ENCODE data around the gene APLNR. TPM values are rescaled to one million over a fixed set of nuclear protein-coding genes. Genes with fewer than 3 reads are reported as not detected.

The APLNR gene
- total RNA-seq, 1 donor from 2014 or later, result 8.5 TPM

- no peak for TF ChIP-seq CTCF (IDR thresholded peaks at IDR 0.05; ENCODE audit: borderline replicate concordance)
- Histone ChIP-seq H3K36me3 (no peaks in the 10 kb centered on the region), H3K9me3 (replicated peaks) (peaks cover 32% of the 10 kb centered on the region), H3K4me3 (no peak overlapping the region), H3K27me3 (ENCODE audit: low read depth) (no peaks in the 10 kb centered on the region), H3K27ac (replicated peaks) (no peak overlapping the region), H3K4me1 (no peaks in the 10 kb centered on the region)
- intact Hi-C loops (cut with micrococcal nuclease), result no loop called here
- no peak for DNase-seq
These were observed 24.1 kb upstream of the APLNR start for GRCh38 chr11:57260937-57261783.

- DNase-seq, result no peak
- H3K27me3 ChIP-seq (ENCODE audit: low read depth), result peaks cover 5% of the 10 kb centered on the region
- no peak overlapping the region for H3K27ac ChIP-seq (replicated peaks)
- intact Hi-C loops (cut with micrococcal nuclease), result no loop called here
- no peak overlapping the region for H3K4me3 ChIP-seq
- peaks cover 27% of the 10 kb centered on the region for H3K9me3 ChIP-seq (replicated peaks)
- no peaks in the 10 kb centered on the region for H3K36me3 ChIP-seq
- no peak for TF ChIP-seq CTCF (IDR thresholded peaks at IDR 0.05; ENCODE audit: borderline replicate concordance)
- H3K4me1 ChIP-seq, result peaks cover 8% of the 10 kb centered on the region
These were observed 19.1 kb upstream of the APLNR start for GRCh38 chr11:57256119-57256518.

GRCh38 chr11:57255618-57256017 lies 18.6 kb upstream of the APLNR start:
- Histone ChIP-seq H3K36me3 (no peaks in the 10 kb centered on the region), H3K4me1 (peaks cover 12% of the 10 kb centered on the region), H3K27me3 (ENCODE audit: low read depth) (peaks cover 5% of the 10 kb centered on the region), H3K4me3 (no peak overlapping the region), H3K27ac (replicated peaks) (no peak overlapping the region), H3K9me3 (replicated peaks) (peaks cover 27% of the 10 kb centered on the region)
- no peak for DNase-seq
- intact Hi-C loops (cut with micrococcal nuclease), result no loop called here
- no peak for TF ChIP-seq CTCF (IDR thresholded peaks at IDR 0.05; ENCODE audit: borderline replicate concordance)

DNA sequence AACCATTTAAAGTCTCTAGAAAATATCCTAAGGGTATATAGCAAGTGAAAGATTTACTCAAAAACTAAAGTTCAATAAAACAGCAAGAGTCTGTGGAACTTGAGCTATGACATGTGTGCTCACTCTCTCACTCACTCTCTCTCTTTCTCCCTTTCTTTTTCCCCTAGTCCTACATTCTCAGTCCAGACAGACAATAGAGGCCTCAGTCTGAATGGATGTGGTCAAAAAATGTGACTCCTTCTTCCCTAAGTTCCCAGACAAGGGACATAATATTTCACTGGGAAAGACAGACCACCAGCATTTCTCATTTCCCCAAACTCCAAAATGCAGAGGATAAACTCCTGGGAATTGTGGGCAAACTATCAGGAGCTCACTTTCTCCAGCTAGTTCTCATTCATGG lies 17.6 kb upstream of the APLNR start:
- no peaks in the 10 kb centered on the region for H3K36me3 ChIP-seq
- no peak overlapping the region for H3K27ac ChIP-seq (replicated peaks)
- H3K27me3 ChIP-seq (ENCODE audit: low read depth), result peaks cover 5% of the 10 kb centered on the region
- intact Hi-C loops (cut with micrococcal nuclease), result no loop called here
- DNase-seq, result no peak
- no peak overlapping the region for H3K4me3 ChIP-seq
- H3K4me1 ChIP-seq, result peaks cover 12% of the 10 kb centered on the region
- TF ChIP-seq CTCF (IDR thresholded peaks at IDR 0.05; ENCODE audit: borderline replicate concordance), result no peak
- H3K9me3 ChIP-seq (replicated peaks), result peaks cover 27% of the 10 kb centered on the region

DNA sequence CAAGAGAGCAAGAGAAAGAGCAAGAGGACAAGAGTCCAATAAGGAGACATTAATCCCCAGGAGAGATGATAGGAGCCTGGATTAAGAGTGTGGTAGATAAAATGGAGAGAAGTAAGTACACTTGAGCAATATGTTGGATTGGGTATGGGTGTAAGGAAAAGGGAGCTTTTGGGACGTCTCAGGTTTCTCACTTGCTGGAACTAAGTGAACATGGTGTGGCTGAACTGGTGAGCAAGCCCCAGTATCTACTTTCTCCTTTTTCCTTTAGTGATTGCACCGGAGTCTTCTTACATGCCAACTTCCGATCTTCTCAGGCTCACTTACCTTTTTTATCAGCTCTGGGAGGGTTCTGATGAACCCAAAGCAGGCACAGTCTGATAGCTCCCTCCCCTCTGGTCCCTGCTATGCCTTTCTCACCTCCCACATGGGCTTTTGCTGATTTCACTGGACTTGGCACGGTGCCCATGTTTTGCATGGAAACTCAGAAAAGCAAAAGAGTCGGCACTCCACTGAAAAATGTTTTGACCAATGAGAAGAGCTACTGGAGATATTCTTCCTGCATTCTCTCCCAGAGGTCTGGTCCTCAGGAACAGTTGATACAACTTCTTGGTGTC lies 14.5 kb upstream of the APLNR start:
- intact Hi-C loops (cut with micrococcal nuclease), result no loop called here
- DNase-seq, result peak; percentile 33

More for the DNA sequence above, 14.5 kb upstream of the APLNR start:
- no peak for TF ChIP-seq CTCF (IDR thresholded peaks at IDR 0.05; ENCODE audit: borderline replicate concordance)
- Histone ChIP-seq H3K9me3 (replicated peaks) (peaks cover 6% of the 10 kb centered on the region), H3K4me3 (no peak overlapping the region), H3K27me3 (ENCODE audit: low read depth) (peaks cover 5% of the 10 kb centered on the region), H3K27ac (replicated peaks) (no peak overlapping the region), H3K4me1 (peaks cover 20% of the 10 kb centered on the region), H3K36me3 (no peaks in the 10 kb centered on the region)
